GM12872 (cell line): ENCODE data around the gene ZNF688.

Experiments
- CTCF ChIP-seq: IDR thresholded peaks from 3 replicates; pipeline ENCODE4 v1.5.1; 2011; ENCODE audit warnings: low read depth, mild to moderate bottlenecking, low read length, moderate library complexity; ENCODE audit not compliant: insufficient read depth

ZNF688 gene

GRCh38 chr16:30539000-30539964, 32.2 kb downstream of the ZNF688 start:
- no peak for TF ChIP-seq CTCF

GRCh38 chr16:30535777-30536190, 35.7 kb downstream of the ZNF688 start:
- peak; percentile 80 for TF ChIP-seq CTCF

- TF ChIP-seq CTCF = no peak
These were observed 36.3 kb downstream of the ZNF688 start for GRCh38 chr16:30535106-30535776.

- TF ChIP-seq CTCF = no peak
These were observed 37.0 kb downstream of the ZNF688 start, which contains the start of gene ZNF747 for GRCh38 chr16:30534368-30535105. Gene ZNF747 (minus strand): TSS chr16:30534858. CDS start chr16:30534679, 179 bp downstream.

- TF ChIP-seq CTCF = no peak
These were observed 37.7 kb downstream of the ZNF688 start for GRCh38 chr16:30533748-30534367.

- no peak for TF ChIP-seq CTCF
These were observed 38.4 kb downstream of the ZNF688 start for GRCh38 chr16:30533146-30533522.
